Measurements from ENCODE around the gene TINAGL1. TPM values are rescaled to one million over a fixed set of nuclear protein-coding genes. Genes with fewer than 3 reads are reported as not detected.
A peak's percentile ranks its signal among the peaks of the same experiment; 100 is the strongest.

The TINAGL1 gene
- polyA plus RNA-seq, 1 donor: 37.7 TPM

DNA sequence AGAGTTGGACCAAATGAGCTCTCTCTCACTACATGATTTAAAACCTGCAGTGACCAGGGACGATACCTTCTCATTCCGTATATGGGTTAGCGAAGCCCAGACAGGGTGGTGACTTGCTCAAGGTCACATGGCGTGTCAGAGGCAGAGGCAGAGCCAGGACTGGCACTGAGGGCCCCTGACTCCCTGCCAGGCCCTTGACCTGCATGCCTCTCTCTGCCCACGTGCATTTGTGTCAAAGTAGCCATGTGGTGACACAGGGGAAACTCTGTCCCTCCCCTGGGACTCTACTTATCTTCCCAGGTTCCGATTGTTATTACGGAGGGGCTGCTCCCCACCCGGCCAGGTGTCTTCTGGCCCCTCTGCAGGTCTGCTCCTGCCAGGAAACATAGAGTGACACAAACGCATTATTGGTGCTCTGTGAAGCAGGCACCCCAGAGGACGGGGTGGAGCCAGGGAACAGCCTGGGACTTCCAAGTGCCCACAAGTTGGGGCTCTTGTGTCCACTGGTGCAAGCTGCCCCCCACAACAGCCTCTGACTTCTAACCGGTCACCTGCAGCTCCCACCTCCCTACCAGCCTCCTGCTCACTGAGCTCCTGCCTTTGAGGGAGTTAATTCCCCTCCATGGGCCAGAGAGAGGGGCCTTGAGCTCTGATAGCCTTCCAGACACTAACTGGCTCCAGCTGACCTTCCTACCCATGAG is 7.3 kb upstream of the TINAGL1 start:
- WGBS (ENCODE audit: insufficient coverage, low lambda C conversion rate): no CpG with 5 or more reads among the region's 11 CpGs
- no peak overlapping the region for H3K4me3 ChIP-seq (ENCODE audit: low read length)
- H3K9me3 ChIP-seq (ENCODE audit: control insufficient read depth, low read depth, low read length): no peaks in the 10 kb centered on the region
- no peak for DNase-seq
- H3K27ac ChIP-seq (ENCODE audit: low read length): no peak overlapping the region
- H3K27me3 ChIP-seq (ENCODE audit: control insufficient read depth, insufficient read depth, low read length): no peaks in the 10 kb centered on the region
- H3K4me1 ChIP-seq (ENCODE audit: control insufficient read depth, insufficient read depth, low read length): peaks cover 26% of the 10 kb centered on the region
- no peaks in the 10 kb centered on the region for H3K36me3 ChIP-seq (ENCODE audit: control insufficient read depth, insufficient read depth, low read length)

DNA sequence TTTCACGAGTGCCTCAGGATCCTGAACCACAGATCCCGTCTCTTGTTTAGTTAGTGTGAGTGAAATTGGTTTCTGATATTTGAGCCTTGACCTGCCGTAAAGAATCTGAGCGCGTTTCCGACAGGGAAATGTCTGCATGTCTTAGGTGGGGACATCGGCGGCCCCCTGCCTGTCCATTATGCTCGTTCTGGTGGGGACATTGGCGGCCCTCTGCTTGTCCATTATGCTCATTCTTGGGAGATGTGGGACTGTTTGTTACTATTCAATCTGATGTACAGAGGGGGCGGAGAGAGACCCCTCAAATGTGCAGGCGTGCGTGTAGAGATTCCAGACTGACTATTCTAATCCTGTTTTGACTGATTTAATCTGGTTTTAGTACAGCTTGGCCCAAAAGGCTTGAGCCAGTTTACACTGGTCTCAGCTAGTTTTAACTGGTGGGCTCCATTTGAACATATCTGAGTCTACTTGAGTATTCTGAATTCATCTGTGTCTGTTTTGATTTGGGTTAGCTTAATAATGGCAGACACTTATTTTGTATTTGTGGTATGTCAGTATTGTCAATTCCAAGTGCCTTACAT is 6.6 kb upstream of the TINAGL1 start:
- Histone ChIP-seq H3K27ac (ENCODE audit: low read length) (no peak overlapping the region), H3K27me3 (ENCODE audit: control insufficient read depth, insufficient read depth, low read length) (no peaks in the 10 kb centered on the region), H3K4me3 (ENCODE audit: low read length) (no peak overlapping the region), H3K4me1 (ENCODE audit: control insufficient read depth, insufficient read depth, low read length) (peaks cover 32% of the 10 kb centered on the region), H3K9me3 (ENCODE audit: control insufficient read depth, low read depth, low read length) (no peaks in the 10 kb centered on the region), H3K36me3 (ENCODE audit: control insufficient read depth, insufficient read depth, low read length) (no peaks in the 10 kb centered on the region)
- no peak for DNase-seq
- no CpG with 5 or more reads among the region's 13 CpGs for WGBS (ENCODE audit: insufficient coverage, low lambda C conversion rate)

- WGBS (ENCODE audit: insufficient coverage, low lambda C conversion rate): 100% methylated on average over 1 of the region's 11 CpGs
- H3K36me3 ChIP-seq (ENCODE audit: control insufficient read depth, insufficient read depth, low read length): no peaks in the 10 kb centered on the region
- DNase-seq: no peak
- H3K9me3 ChIP-seq (ENCODE audit: control insufficient read depth, low read depth, low read length): no peaks in the 10 kb centered on the region
- H3K27me3 ChIP-seq (ENCODE audit: control insufficient read depth, insufficient read depth, low read length): no peaks in the 10 kb centered on the region
- peaks cover 38% of the 10 kb centered on the region for H3K4me1 ChIP-seq (ENCODE audit: control insufficient read depth, insufficient read depth, low read length)
- H3K4me3 ChIP-seq (ENCODE audit: low read length): no peak overlapping the region
- H3K27ac ChIP-seq (ENCODE audit: low read length): no peak overlapping the region
Measured at GRCh38 chr1:31570228-31570627, 6.1 kb upstream of the TINAGL1 start.

GRCh38 chr1:31570906-31571305 is 5.4 kb upstream of the TINAGL1 start:
- H3K27ac ChIP-seq (ENCODE audit: low read length): no peak overlapping the region
- no peaks in the 10 kb centered on the region for H3K9me3 ChIP-seq (ENCODE audit: control insufficient read depth, low read depth, low read length)
- peaks cover 45% of the 10 kb centered on the region for H3K4me1 ChIP-seq (ENCODE audit: control insufficient read depth, insufficient read depth, low read length)
- H3K27me3 ChIP-seq (ENCODE audit: control insufficient read depth, insufficient read depth, low read length): no peaks in the 10 kb centered on the region
- DNase-seq: no peak
- no peaks in the 10 kb centered on the region for H3K36me3 ChIP-seq (ENCODE audit: control insufficient read depth, insufficient read depth, low read length)
- WGBS (ENCODE audit: insufficient coverage, low lambda C conversion rate): no CpG with 5 or more reads among the region's 1 CpG
- H3K4me3 ChIP-seq (ENCODE audit: low read length): no peak overlapping the region

GRCh38 chr1:31571340-31572295 is 4.7 kb upstream of the TINAGL1 start:
- Histone ChIP-seq H3K36me3 (ENCODE audit: control insufficient read depth, insufficient read depth, low read length) (no peaks in the 10 kb centered on the region), H3K9me3 (ENCODE audit: control insufficient read depth, low read depth, low read length) (no peaks in the 10 kb centered on the region), H3K4me1 (ENCODE audit: control insufficient read depth, insufficient read depth, low read length) (peaks cover 51% of the 10 kb centered on the region), H3K4me3 (ENCODE audit: low read length) (no peak overlapping the region), H3K27me3 (ENCODE audit: control insufficient read depth, insufficient read depth, low read length) (no peaks in the 10 kb centered on the region), H3K27ac (ENCODE audit: low read length) (no peak overlapping the region)
- WGBS (ENCODE audit: insufficient coverage, low lambda C conversion rate): no CpG with 5 or more reads among the region's 14 CpGs
- DNase-seq: no peak

- Histone ChIP-seq H3K9me3 (ENCODE audit: control insufficient read depth, low read depth, low read length) (no peaks in the 10 kb centered on the region), H3K4me3 (ENCODE audit: low read length) (no peak overlapping the region), H3K27me3 (ENCODE audit: control insufficient read depth, insufficient read depth, low read length) (no peaks in the 10 kb centered on the region), H3K27ac (ENCODE audit: low read length) (no peak overlapping the region), H3K4me1 (ENCODE audit: control insufficient read depth, insufficient read depth, low read length) (peaks cover 60% of the 10 kb centered on the region), H3K36me3 (ENCODE audit: control insufficient read depth, insufficient read depth, low read length) (no peaks in the 10 kb centered on the region)
- no peak for DNase-seq
- WGBS (ENCODE audit: insufficient coverage, low lambda C conversion rate): no CpG with 5 or more reads among the region's 7 CpGs
Measured at GRCh38 chr1:31572323-31573104, 3.8 kb upstream of the TINAGL1 start.

- no CpG with 5 or more reads among the region's 8 CpGs for WGBS (ENCODE audit: insufficient coverage, low lambda C conversion rate)
- no peak overlapping the region for H3K4me3 ChIP-seq (ENCODE audit: low read length)
- H3K36me3 ChIP-seq (ENCODE audit: control insufficient read depth, insufficient read depth, low read length): no peaks in the 10 kb centered on the region
- peaks cover 63% of the 10 kb centered on the region for H3K4me1 ChIP-seq (ENCODE audit: control insufficient read depth, insufficient read depth, low read length)
- no peak overlapping the region for H3K27ac ChIP-seq (ENCODE audit: low read length)
- no peak for DNase-seq
- H3K27me3 ChIP-seq (ENCODE audit: control insufficient read depth, insufficient read depth, low read length): no peaks in the 10 kb centered on the region
- H3K9me3 ChIP-seq (ENCODE audit: control insufficient read depth, low read depth, low read length): no peaks in the 10 kb centered on the region
Measured at GRCh38 chr1:31573261-31573660, 3.1 kb upstream of the TINAGL1 start.

- no CpG with 5 or more reads among the region's 10 CpGs for WGBS (ENCODE audit: insufficient coverage, low lambda C conversion rate)
- no peaks in the 10 kb centered on the region for H3K9me3 ChIP-seq (ENCODE audit: control insufficient read depth, low read depth, low read length)
- H3K27ac ChIP-seq (ENCODE audit: low read length): peak overlapping the region; percentile 85
- peak; percentile 48 to 76 for DNase-seq
- no peaks in the 10 kb centered on the region for H3K27me3 ChIP-seq (ENCODE audit: control insufficient read depth, insufficient read depth, low read length)
- H3K4me3 ChIP-seq (ENCODE audit: low read length): peak overlapping the region; percentile 5
- H3K36me3 ChIP-seq (ENCODE audit: control insufficient read depth, insufficient read depth, low read length): no peaks in the 10 kb centered on the region
- H3K4me1 ChIP-seq (ENCODE audit: control insufficient read depth, insufficient read depth, low read length): peaks cover 63% of the 10 kb centered on the region
Measured at GRCh38 chr1:31574749-31575368, 1.5 kb upstream of the TINAGL1 start.

DNA sequence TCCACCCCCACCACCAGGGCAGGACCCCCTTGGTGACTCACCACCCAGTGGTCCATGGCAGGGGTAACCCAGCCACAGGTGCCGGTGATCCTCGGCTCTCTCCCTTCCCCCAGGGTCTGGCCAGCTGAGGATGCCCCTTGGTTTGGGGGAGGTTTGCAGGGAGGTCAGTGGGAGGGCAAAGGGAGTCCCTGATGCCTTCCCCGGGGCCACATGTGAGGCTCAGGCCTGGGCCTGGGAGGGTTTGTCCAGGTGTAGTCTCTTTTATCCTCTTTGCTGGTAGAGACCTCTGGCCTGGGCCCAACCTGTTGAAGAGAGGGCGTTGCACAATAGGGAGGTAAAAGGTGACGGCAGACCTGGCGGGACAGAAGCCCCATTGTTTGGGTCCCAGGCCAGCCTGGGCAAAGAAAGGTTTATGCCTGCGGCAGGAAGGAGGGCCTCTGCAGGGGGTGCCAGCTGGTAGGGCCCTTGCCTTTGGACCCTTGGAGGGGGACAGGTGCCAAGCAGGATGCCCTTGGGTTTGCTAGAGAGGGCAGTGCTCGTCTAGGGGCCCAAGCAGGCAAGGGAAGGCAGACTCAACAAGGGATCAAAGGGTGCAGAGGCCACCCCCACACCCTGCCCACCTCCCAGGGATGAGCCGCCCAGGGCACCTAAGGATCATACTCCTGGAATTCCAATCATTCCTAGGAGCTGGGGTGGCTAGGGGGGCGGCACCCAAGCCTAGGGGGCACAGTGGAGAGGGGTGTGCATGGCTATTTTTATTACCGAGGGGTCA is 760 bp upstream of the TINAGL1 start:
- Histone ChIP-seq H3K4me3 (ENCODE audit: low read length) (peak overlapping the region; percentile 48), H3K36me3 (ENCODE audit: control insufficient read depth, insufficient read depth, low read length) (no peaks in the 10 kb centered on the region), H3K27me3 (ENCODE audit: control insufficient read depth, insufficient read depth, low read length) (no peaks in the 10 kb centered on the region), H3K4me1 (ENCODE audit: control insufficient read depth, insufficient read depth, low read length) (peaks cover 70% of the 10 kb centered on the region), H3K9me3 (ENCODE audit: control insufficient read depth, low read depth, low read length) (peaks cover 3% of the 10 kb centered on the region), H3K27ac (ENCODE audit: low read length) (peak overlapping the region; percentile 85)
- WGBS (ENCODE audit: insufficient coverage, low lambda C conversion rate): no CpG with 5 or more reads among the region's 11 CpGs
- peak; percentile 82 to 95 for DNase-seq
